ENCODE results near the gene NXNL1. TPM values are rescaled to one million over a fixed set of nuclear protein-coding genes. Genes with fewer than 3 reads are reported as not detected.

NXNL1 gene
- total and polyA plus RNA-seq, 2 of the 13 experiments (the other 11 are each of a cell fraction or from before 2014, with no cell fraction given): not detected

GRCh38 chr19:17420475-17420924 is 40.2 kb downstream of the NXNL1 start (continued):
- TF ChIP-seq SIX4 (CRISPR knock-in tag; IDR thresholded peaks at IDR 0.05) (no peak), TERF1 (CRISPR knock-in tag; IDR thresholded peaks at IDR 0.05) (no peak), ZNF589 (CRISPR knock-in tag; conservative IDR thresholded peaks at IDR 0.05) (no peak), ATF7-NPFF (CRISPR knock-in tag; IDR thresholded peaks at IDR 0.05; ENCODE audit: low read depth) (no peak), GLI4 (CRISPR knock-in tag; IDR thresholded peaks at IDR 0.05; ENCODE audit: borderline replicate concordance) (no peak), ELK4 (CRISPR knock-in tag; IDR thresholded peaks at IDR 0.05; ENCODE audit: borderline replicate concordance) (no peak), GLMP (CRISPR knock-in tag; IDR thresholded peaks at IDR 0.05; ENCODE audit: borderline replicate concordance) (no peak), HNF4G (IDR thresholded peaks at IDR 0.05; ENCODE audit: borderline replicate concordance, low read depth, low read length) (no peak), HNF4G (CRISPR knock-in tag; IDR thresholded peaks at IDR 0.05; ENCODE audit: borderline replicate concordance, low read depth) (no peak), ZNF770 (CRISPR knock-in tag; IDR thresholded peaks at IDR 0.05) (no peak), NR2F1 (CRISPR knock-in tag; IDR thresholded peaks at IDR 0.05) (no peak), DR1 (CRISPR knock-in tag; IDR thresholded peaks at IDR 0.05) (no peak), BHLHE40 (IDR thresholded peaks at IDR 0.05; ENCODE audit: low read length) (no peak), ZNF292 (CRISPR knock-in tag; IDR thresholded peaks at IDR 0.05; ENCODE audit: borderline replicate concordance, low read depth) (no peak), ATF1 (CRISPR knock-in tag; IDR thresholded peaks at IDR 0.05) (no peak), ZNF512B (CRISPR knock-in tag; IDR thresholded peaks at IDR 0.05; ENCODE audit: borderline replicate concordance) (no peak), ZNF605 (CRISPR knock-in tag; IDR thresholded peaks at IDR 0.05) (no peak), ZNF280B (CRISPR knock-in tag; IDR thresholded peaks at IDR 0.05; ENCODE audit: borderline replicate concordance) (no peak), ZFP36 (IDR thresholded peaks at IDR 0.05; ENCODE audit: borderline replicate concordance, low read depth, low read length, partially characterized antibody) (no peak), ZNF264 (CRISPR knock-in tag; IDR thresholded peaks at IDR 0.05) (no peak)

Data from HepG2 (cell line).